ENCODE data around the gene KATNA1. TPM values are rescaled to one million over a fixed set of nuclear protein-coding genes. Genes with fewer than 3 reads are reported as not detected.

KATNA1 gene
- total and polyA plus RNA-seq, 8 donors = 8.1 to 29.8 (median 16.8) TPM

DNA sequence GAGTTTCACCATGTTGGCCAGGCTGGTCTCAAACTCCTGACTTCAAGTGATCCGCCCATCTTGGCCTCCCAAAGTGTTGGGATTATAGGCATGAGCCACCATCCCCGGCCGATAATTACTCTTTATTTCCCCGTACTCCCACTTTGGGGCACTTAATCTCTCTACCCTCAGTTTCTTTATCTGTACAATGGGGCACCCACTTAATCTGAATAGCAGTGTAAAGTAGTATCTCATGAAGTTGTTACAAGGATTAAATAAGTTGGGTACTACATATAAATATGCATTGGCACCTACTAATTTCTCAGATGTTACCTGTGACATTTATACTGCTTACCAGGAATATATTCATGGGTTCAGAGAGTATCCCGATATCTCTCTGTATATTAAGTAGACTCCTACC is 67.2 kb downstream of the KATNA1 start:
- Histone ChIP-seq H3K9me3 (no peaks in the 10 kb centered on the region), H3K4me1 (no peaks in the 10 kb centered on the region), H3K36me3 (peaks cover 3 to 82% (median 79%) of the 10 kb centered on the region in 4 donors), H3K27me3 (no peaks in the 10 kb centered on the region), H3K27ac (no peak overlapping the region), H3K4me3 (no peak overlapping the region)
- TF ChIP-seq, protein P1, sequence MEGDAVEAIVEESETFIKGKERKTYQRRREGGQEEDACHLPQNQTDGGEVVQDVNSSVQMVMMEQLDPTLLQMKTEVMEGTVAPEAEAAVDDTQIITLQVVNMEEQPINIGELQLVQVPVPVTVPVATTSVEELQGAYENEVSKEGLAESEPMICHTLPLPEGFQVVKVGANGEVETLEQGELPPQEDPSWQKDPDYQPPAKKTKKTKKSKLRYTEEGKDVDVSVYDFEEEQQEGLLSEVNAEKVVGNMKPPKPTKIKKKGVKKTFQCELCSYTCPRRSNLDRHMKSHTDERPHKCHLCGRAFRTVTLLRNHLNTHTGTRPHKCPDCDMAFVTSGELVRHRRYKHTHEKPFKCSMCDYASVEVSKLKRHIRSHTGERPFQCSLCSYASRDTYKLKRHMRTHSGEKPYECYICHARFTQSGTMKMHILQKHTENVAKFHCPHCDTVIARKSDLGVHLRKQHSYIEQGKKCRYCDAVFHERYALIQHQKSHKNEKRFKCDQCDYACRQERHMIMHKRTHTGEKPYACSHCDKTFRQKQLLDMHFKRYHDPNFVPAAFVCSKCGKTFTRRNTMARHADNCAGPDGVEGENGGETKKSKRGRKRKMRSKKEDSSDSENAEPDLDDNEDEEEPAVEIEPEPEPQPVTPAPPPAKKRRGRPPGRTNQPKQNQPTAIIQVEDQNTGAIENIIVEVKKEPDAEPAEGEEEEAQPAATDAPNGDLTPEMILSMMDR (IDR thresholded peaks at IDR 0.05) = no peak
- TF ChIP-seq EP300 (IDR thresholded peaks at IDR 0.05) (no peak), POLR2A (IDR thresholded peaks at IDR 0.05) (no peak), POLR2AphosphoS5 (IDR thresholded peaks at IDR 0.05) (no peak)
- WGBS, 5 donors = 96 to 99% (median 97%) methylated on average over 5 of the region's 5 CpGs
- intact Hi-C loops (cut with DNase I; ENCODE audit: low total_unique reads) = no loop called here
- DNase-seq = no peak

DNA sequence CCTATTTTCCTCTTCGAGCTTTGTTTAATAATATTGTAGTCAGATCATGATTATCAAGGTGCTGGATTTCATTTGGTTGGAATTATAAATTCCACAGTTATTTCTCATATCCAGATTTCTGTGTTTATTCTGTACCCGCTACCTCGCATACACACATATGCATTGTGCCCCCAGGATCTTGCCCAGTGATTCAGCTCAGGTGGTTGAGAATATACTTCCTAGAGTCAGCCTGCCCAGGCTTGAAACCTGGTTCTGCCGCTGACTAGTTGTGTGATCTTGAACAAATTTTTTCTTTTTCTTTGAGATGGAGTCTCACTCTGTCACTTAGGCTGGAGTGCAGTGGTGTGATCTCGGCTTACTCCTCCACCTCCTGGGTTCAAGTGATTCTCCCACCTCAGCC is 67.6 kb downstream of the KATNA1 start:
- Histone ChIP-seq H3K4me1 (no peaks in the 10 kb centered on the region), H3K4me3 (no peak overlapping the region), H3K27me3 (no peaks in the 10 kb centered on the region), H3K36me3 (peaks cover 0 to 82% (median 79%) of the 10 kb centered on the region in 4 donors), H3K27ac (no peak overlapping the region), H3K9me3 (no peaks in the 10 kb centered on the region)
- 95 to 98% (median 96%) methylated on average over 5 of the region's 5 CpGs for WGBS, 5 donors
- intact Hi-C loops (cut with DNase I; ENCODE audit: low total_unique reads) = no loop called here
- no peak for DNase-seq
- TF ChIP-seq EP300 (IDR thresholded peaks at IDR 0.05) = no peak
- TF ChIP-seq POLR2AphosphoS5 (IDR thresholded peaks at IDR 0.05) = no peak
- TF ChIP-seq, protein P1 (IDR thresholded peaks at IDR 0.05) = no peak
- TF ChIP-seq POLR2A (IDR thresholded peaks at IDR 0.05) = no peak

DNA sequence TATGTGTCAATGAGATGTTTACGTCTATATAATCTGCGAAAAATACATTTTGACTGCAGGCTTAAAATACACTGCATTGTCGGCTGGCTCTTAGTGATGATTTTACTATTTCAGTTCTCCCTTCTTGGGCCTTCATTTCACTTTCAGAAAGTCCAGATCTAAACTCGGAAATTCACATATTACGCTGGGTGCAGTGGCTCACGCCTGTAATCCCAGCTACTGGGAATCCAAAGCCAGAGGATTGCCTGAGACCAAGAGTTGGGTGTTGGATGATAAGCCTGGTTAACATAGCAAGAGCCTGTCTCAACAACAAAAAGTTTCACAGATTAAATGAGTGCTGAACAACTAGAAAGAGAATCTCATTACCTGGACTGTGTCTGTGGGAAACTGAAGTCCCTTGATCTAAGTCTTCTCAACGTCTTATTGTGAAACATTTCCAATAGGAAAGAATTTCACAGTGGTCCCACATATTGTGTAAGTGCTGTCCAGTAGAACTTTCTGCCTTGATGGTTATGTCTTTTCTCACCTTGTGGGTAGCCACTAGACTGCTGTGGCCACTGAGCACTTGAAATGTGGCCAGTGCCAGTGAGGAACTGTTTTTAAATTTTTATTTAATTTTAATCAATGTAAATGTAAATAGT is 80.4 kb downstream of the KATNA1 start:
- WGBS, 5 donors = 88 to 93% (median 91%) methylated on average over 7 of the region's 7 CpGs
- Histone ChIP-seq H3K4me1 (peaks cover 6 to 36% (median 27%) of the 10 kb centered on the region in 4 donors), H3K9me3 (no peaks in the 10 kb centered on the region), H3K4me3 (peak overlapping the region in 1 of 4 donors; percentile 95), H3K27ac (no peak overlapping the region), H3K36me3 (peaks cover 0 to 6% (median 5%) of the 10 kb centered on the region in 4 donors), H3K27me3 (no peaks in the 10 kb centered on the region)
- TF ChIP-seq, protein P1 (IDR thresholded peaks at IDR 0.05) = no peak
- no peak for TF ChIP-seq POLR2AphosphoS5 (IDR thresholded peaks at IDR 0.05)
- no peak for TF ChIP-seq EP300 (IDR thresholded peaks at IDR 0.05)
- TF ChIP-seq POLR2A (IDR thresholded peaks at IDR 0.05) = no peak
- intact Hi-C loops (cut with DNase I; ENCODE audit: low total_unique reads) = no loop called here
- no peak for DNase-seq

DNA sequence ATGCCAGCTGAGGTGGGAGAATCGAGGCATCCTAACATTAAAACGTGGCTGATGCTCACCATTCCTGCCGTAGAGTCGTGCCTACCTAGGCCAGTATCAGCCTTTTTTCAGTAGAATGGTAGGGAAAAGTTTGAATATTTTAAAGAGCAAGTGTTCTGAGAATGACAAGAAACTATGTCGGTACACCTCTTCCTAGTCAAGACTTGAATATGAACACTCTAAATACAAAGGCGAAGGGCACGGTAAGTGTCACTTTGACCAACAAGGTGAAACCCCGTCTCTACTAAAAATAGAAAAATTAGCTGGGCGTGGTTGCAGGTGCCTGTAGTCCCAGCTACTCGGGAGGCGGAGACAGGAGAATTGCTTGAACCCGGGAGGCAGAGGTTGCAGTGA is 81.3 kb downstream of the KATNA1 start:
- intact Hi-C loops (cut with DNase I; ENCODE audit: low total_unique reads) = no loop called here
- DNase-seq = no peak
- peak overlapping the region; percentile 85 to 97 (median 94) for H3K27ac ChIP-seq
- no peaks in the 10 kb centered on the region for H3K9me3 ChIP-seq
- TF ChIP-seq EP300 (IDR thresholded peaks at IDR 0.05) = no peak
- WGBS, 5 donors = 19 to 34% (median 23%) methylated on average over 12 of the region's 12 CpGs
- H3K36me3 ChIP-seq = no peaks in the 10 kb centered on the region
- peak overlapping the region; percentile 73 to 96 (median 92) for H3K4me3 ChIP-seq
- peaks cover 6 to 36% (median 27%) of the 10 kb centered on the region in 4 donors for H3K4me1 ChIP-seq
- no peaks in the 10 kb centered on the region for H3K27me3 ChIP-seq
